ENCODE data around the gene CDH8. TPM values are rescaled to one million over a fixed set of nuclear protein-coding genes. Genes with fewer than 3 reads are reported as not detected.

Gene CDH8
- total RNA-seq, 4 donors from 2014 or later, result 1.5 TPM; not detected in 3

GRCh38 chr16:62068747-62069146, 32.5 kb upstream of the CDH8 start:
- Histone ChIP-seq H3K27me3 (no peaks in the 10 kb centered on the region), H3K4me3 (no peak overlapping the region), H3K27ac (no peak overlapping the region), H3K9me3 (no peaks in the 10 kb centered on the region), H3K4me1 (no peaks in the 10 kb centered on the region), H3K36me3 (no peaks in the 10 kb centered on the region)
- intact Hi-C loops (cut with DNase I; ENCODE audit: low total_unique reads) (no loop called here), in situ Hi-C loops (cut with MboI; ENCODE audit: low pct_ligation_motif_present in 1 of 4, low pct_unique_long_range_greater_than_20kb in 1 of 4, low sequenced_read_pairs in 3 of 4) (no loop called here)
- no peak for DNase-seq
- WGBS, 2 donors (ENCODE audit: low coverage in 1 of 2), result 76 to 100% methylated on average over 1 of the region's 1 CpG
- TF ChIP-seq CTCF (IDR thresholded peaks at IDR 0.05), result no peak
- no peak for TF ChIP-seq EP300 (IDR thresholded peaks at IDR 0.05; ENCODE audit: low read depth)
- TF ChIP-seq POLR2A (IDR thresholded peaks at IDR 0.05), result no peak
- TF ChIP-seq POLR2AphosphoS5 (IDR thresholded peaks at IDR 0.05), result no peak

- Histone ChIP-seq H3K36me3 (no peaks in the 10 kb centered on the region), H3K4me1 (no peaks in the 10 kb centered on the region), H3K27ac (no peak overlapping the region), H3K27me3 (no peaks in the 10 kb centered on the region), H3K4me3 (no peak overlapping the region), H3K9me3 (no peaks in the 10 kb centered on the region)
- no peak for DNase-seq
- in situ Hi-C loops (cut with MboI; ENCODE audit: low pct_ligation_motif_present in 1 of 4, low pct_unique_long_range_greater_than_20kb in 1 of 4, low sequenced_read_pairs in 3 of 4) (no loop called here), intact Hi-C loops (cut with DNase I; ENCODE audit: low total_unique reads) (no loop called here)
- 31 to 36% methylated on average over 1 of the region's 1 CpG for WGBS, 2 donors (ENCODE audit: low coverage in 1 of 2)
- TF ChIP-seq POLR2AphosphoS5 (IDR thresholded peaks at IDR 0.05) (no peak), POLR2A (IDR thresholded peaks at IDR 0.05) (no peak), CTCF (IDR thresholded peaks at IDR 0.05) (no peak), EP300 (IDR thresholded peaks at IDR 0.05; ENCODE audit: low read depth) (no peak)
These were observed 31.7 kb upstream of the CDH8 start for GRCh38 chr16:62067981-62068380.

- no peak overlapping the region for H3K4me3 ChIP-seq
- H3K27ac ChIP-seq, result no peak overlapping the region
- in situ Hi-C loops (cut with MboI; ENCODE audit: low pct_ligation_motif_present in 1 of 4, low pct_unique_long_range_greater_than_20kb in 1 of 4, low sequenced_read_pairs in 3 of 4), result no loop called here
- H3K9me3 ChIP-seq, result no peaks in the 10 kb centered on the region
- intact Hi-C loops (cut with DNase I; ENCODE audit: low total_unique reads), result no loop called here
- WGBS, 2 donors (ENCODE audit: low coverage in 1 of 2), result 53 to 75% methylated on average over 1 of the region's 1 CpG
- TF ChIP-seq POLR2AphosphoS5 (IDR thresholded peaks at IDR 0.05) (no peak), EP300 (IDR thresholded peaks at IDR 0.05; ENCODE audit: low read depth) (no peak)
- no peaks in the 10 kb centered on the region for H3K27me3 ChIP-seq
- H3K36me3 ChIP-seq, result no peaks in the 10 kb centered on the region
- DNase-seq, result no peak
- H3K4me1 ChIP-seq, result no peaks in the 10 kb centered on the region
These were observed 30.9 kb upstream of the CDH8 start for GRCh38 chr16:62067182-62067581.

GRCh38 chr16:62066747-62067146, 30.5 kb upstream of the CDH8 start:
- Histone ChIP-seq H3K36me3 (no peaks in the 10 kb centered on the region), H3K27me3 (no peaks in the 10 kb centered on the region), H3K9me3 (no peaks in the 10 kb centered on the region), H3K4me3 (no peak overlapping the region), H3K27ac (no peak overlapping the region), H3K4me1 (no peaks in the 10 kb centered on the region)
- WGBS, 2 donors (ENCODE audit: low coverage in 1 of 2), result 81 to 86% methylated on average over 5 of the region's 5 CpGs
- TF ChIP-seq POLR2AphosphoS5 (IDR thresholded peaks at IDR 0.05) (no peak), POLR2A (IDR thresholded peaks at IDR 0.05) (no peak), CTCF (IDR thresholded peaks at IDR 0.05) (no peak), EP300 (IDR thresholded peaks at IDR 0.05; ENCODE audit: low read depth) (no peak)
- no peak for DNase-seq
- intact Hi-C loops (cut with DNase I; ENCODE audit: low total_unique reads), result no loop called here
- in situ Hi-C loops (cut with MboI; ENCODE audit: low pct_ligation_motif_present in 1 of 4, low pct_unique_long_range_greater_than_20kb in 1 of 4, low sequenced_read_pairs in 3 of 4), result no loop called here

- no peak overlapping the region for H3K27ac ChIP-seq
- in situ Hi-C loops (cut with MboI; ENCODE audit: low pct_ligation_motif_present in 1 of 4, low pct_unique_long_range_greater_than_20kb in 1 of 4, low sequenced_read_pairs in 3 of 4) (no loop called here), intact Hi-C loops (cut with DNase I; ENCODE audit: low total_unique reads) (no loop called here)
- TF ChIP-seq CTCF (IDR thresholded peaks at IDR 0.05) (no peak), POLR2AphosphoS5 (IDR thresholded peaks at IDR 0.05) (no peak), POLR2A (IDR thresholded peaks at IDR 0.05) (no peak), EP300 (IDR thresholded peaks at IDR 0.05; ENCODE audit: low read depth) (no peak)
- 41 to 60% methylated on average over 5 of the region's 5 CpGs for WGBS, 2 donors (ENCODE audit: low coverage in 1 of 2)
- H3K4me1 ChIP-seq, result no peaks in the 10 kb centered on the region
- no peak overlapping the region for H3K4me3 ChIP-seq
- H3K36me3 ChIP-seq, result no peaks in the 10 kb centered on the region
- H3K9me3 ChIP-seq, result no peaks in the 10 kb centered on the region
- H3K27me3 ChIP-seq, result no peaks in the 10 kb centered on the region
- no peak for DNase-seq
These were observed 27.9 kb upstream of the CDH8 start for GRCh38 chr16:62064173-62064572.
